OCI-LY1 (cell line): ENCODE data around the gene CAMTA1.

Experiments used
- EZH2 ChIP-seq: fragments of 200-600 bp; sonication (generic), shearing (Covaris generic); IDR thresholded peaks from 2 replicates; pipeline ENCODE4 v1.8.0; 2017; ENCODE audit warnings: borderline replicate concordance, mixed run types, mild to moderate bottlenecking, antibody characterized with exemption, low read length, moderate library complexity, mixed read lengths
- TF ChIP-seq, protein P1 (sequence below): fragments of 200-600 bp; sonication (generic), shearing (Covaris generic); IDR thresholded peaks from 2 replicates; pipeline ENCODE4 v1.5.1; 2017; ENCODE audit warnings: mild to moderate bottlenecking, antibody characterized with exemption, low read length, moderate library complexity, mixed read lengths

DNA sequence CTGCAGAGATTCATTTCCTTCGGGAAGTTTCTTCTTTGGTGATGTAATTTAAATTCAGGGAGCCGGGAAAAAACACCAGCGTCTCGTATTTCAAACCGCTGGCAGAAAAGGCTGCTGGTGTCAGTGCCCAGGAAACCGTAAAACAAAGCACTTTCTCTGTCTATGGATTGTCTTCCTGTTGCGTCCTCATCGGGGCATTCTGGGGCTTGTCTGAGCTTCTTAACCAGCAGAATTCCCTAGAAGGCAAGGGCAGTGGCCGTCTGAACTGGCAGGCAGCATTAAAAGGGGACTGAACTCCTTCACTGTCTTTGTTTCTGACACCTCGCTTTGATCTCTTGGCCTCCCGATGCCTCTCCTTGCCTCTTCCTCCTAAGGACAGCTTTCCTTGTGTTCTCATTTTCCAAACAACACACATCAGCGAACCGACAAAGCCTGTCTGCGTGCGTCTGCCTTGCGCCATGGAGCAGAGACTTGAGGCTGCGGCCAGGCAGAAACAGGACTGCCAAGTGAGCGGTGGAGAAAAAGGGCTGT, 594.3 kb downstream of the CAMTA1 start:
- TF ChIP-seq, protein P1, sequence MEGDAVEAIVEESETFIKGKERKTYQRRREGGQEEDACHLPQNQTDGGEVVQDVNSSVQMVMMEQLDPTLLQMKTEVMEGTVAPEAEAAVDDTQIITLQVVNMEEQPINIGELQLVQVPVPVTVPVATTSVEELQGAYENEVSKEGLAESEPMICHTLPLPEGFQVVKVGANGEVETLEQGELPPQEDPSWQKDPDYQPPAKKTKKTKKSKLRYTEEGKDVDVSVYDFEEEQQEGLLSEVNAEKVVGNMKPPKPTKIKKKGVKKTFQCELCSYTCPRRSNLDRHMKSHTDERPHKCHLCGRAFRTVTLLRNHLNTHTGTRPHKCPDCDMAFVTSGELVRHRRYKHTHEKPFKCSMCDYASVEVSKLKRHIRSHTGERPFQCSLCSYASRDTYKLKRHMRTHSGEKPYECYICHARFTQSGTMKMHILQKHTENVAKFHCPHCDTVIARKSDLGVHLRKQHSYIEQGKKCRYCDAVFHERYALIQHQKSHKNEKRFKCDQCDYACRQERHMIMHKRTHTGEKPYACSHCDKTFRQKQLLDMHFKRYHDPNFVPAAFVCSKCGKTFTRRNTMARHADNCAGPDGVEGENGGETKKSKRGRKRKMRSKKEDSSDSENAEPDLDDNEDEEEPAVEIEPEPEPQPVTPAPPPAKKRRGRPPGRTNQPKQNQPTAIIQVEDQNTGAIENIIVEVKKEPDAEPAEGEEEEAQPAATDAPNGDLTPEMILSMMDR: no peak
- no peak for TF ChIP-seq EZH2
